Hepatocyte (in vitro differentiated cells): Measurements from ENCODE around the gene ARHGAP28. TPM values are rescaled to one million over a fixed set of nuclear protein-coding genes. Genes with fewer than 3 reads are reported as not detected.
"Not testable (repeated sequence)": the region's sequence is repeated elsewhere in the genome, so short reads cannot be mapped to it uniquely, and the experiment has no call there.

Source experiments
- DNase-seq: peaks from one replicate; pipeline ENCODE4 v3.0.0-alpha.2; 2016; ENCODE audit warnings: low spot score
- H2AFZ ChIP-seq: fragments of 200-600 bp; sonication (generic); 2 replicates; pipeline ENCODE4 v1.6.0; 2016; ENCODE audit warnings: antibody characterized with exemption, mild to moderate bottlenecking
- H3K27ac ChIP-seq: fragments of 200-600 bp; sonication (generic); 2 replicates; pipeline ENCODE4 v1.5.1; 2016; ENCODE audit warnings: mild to moderate bottlenecking
- H3K27me3 ChIP-seq: fragments of 200-600 bp; sonication (generic); 2 replicates; pipeline ENCODE4 v1.6.1; 2016
- H3K36me3 ChIP-seq: fragments of 200-600 bp; sonication (generic); replicated peaks from 2 replicates; pipeline ENCODE4 v1.5.1; 2016; ENCODE audit warnings: low read depth; ENCODE audit not compliant: insufficient read depth
- H3K4me1 ChIP-seq: fragments of 200-600 bp; sonication (generic); 2 replicates; pipeline ENCODE4 v1.5.1; 2016; ENCODE audit warnings: mild to moderate bottlenecking, moderate library complexity; ENCODE audit not compliant: insufficient read depth
- H3K4me2 ChIP-seq: fragments of 200-600 bp; sonication (generic); 2 replicates; pipeline ENCODE4 v1.6.0; 2016
- H3K4me3 ChIP-seq: fragments of 200-600 bp; sonication (generic); 2 replicates; pipeline ENCODE4 v1.5.1; 2016; ENCODE audit warnings: mild to moderate bottlenecking
- H3K79me2 ChIP-seq: fragments of 200-600 bp; sonication (generic); 2 replicates; pipeline ENCODE4 v1.6.0; 2017; ENCODE audit warnings: mild to moderate bottlenecking
- H3K9me2 ChIP-seq: fragments of 200-600 bp; sonication (generic); replicated peaks from 2 replicates; pipeline ENCODE4 v1.6.0; 2017; ENCODE audit warnings: mild to moderate bottlenecking; ENCODE audit not compliant: insufficient read depth
- H3K9me3 ChIP-seq: fragments of 200-600 bp; sonication (generic); 2 replicates; pipeline ENCODE4 v1.5.1; 2016; ENCODE audit warnings: low read depth, mild to moderate bottlenecking
- H4K20me1 ChIP-seq: fragments of 200-600 bp; sonication (generic); 2 replicates; pipeline ENCODE4 v1.6.0; 2016; ENCODE audit warnings: mild to moderate bottlenecking; ENCODE audit not compliant: insufficient read depth, poor library complexity, severe bottlenecking
- CTCF ChIP-seq: fragments of 200-600 bp; sonication (generic); IDR thresholded peaks from 2 replicates; pipeline ENCODE4 v1.5.1; 2016; ENCODE audit warnings: antibody characterized with exemption, mild to moderate bottlenecking; ENCODE audit not compliant: poor library complexity
- EZH2 ChIP-seq: fragments of 200-600 bp; sonication (generic); IDR thresholded peaks from 2 replicates; pipeline ENCODE4 v1.6.1; 2016; ENCODE audit warnings: antibody characterized with exemption, mild to moderate bottlenecking, borderline replicate concordance
- EZH2phosphoT487 ChIP-seq: fragments of 200-600 bp; sonication (generic); IDR thresholded peaks from one replicate; pipeline ENCODE4 v1.6.1; 2018; ENCODE audit warnings: antibody characterized with exemption, mild to moderate bottlenecking, low read depth, moderate library complexity; ENCODE audit not compliant: unreplicated experiment, severe bottlenecking
- WGBS: methylation state at CpG from one replicate; pipeline ENCODE4 v1.1.6; 2016; ENCODE audit warnings: low lambda C conversion rate; ENCODE audit errors: missing lambda C conversion rate; 5-methylcytosine and 5-hydroxymethylcytosine counted together
- polyA plus RNA-seq: library from polyadenylated mRNA; unstranded; fragments of >200 nt; fragmentation: Nextera tagmentation; extraction: Ambion mirVana; gene quantifications from 2 replicates; pipeline ENCODE4 v1.2.1, GENCODE V29; 2016
- total RNA-seq: library from RNA; depleted of rRNA; stranded (reverse); fragments of >200 nt; gene quantifications from 2 replicates; pipeline ENCODE4 v1.2.3, GENCODE V29; 2014

Gene ARHGAP28
- total and polyA plus RNA-seq, 2 experiments from 2014 or later, result 23.5 to 60.7 TPM

DNA sequence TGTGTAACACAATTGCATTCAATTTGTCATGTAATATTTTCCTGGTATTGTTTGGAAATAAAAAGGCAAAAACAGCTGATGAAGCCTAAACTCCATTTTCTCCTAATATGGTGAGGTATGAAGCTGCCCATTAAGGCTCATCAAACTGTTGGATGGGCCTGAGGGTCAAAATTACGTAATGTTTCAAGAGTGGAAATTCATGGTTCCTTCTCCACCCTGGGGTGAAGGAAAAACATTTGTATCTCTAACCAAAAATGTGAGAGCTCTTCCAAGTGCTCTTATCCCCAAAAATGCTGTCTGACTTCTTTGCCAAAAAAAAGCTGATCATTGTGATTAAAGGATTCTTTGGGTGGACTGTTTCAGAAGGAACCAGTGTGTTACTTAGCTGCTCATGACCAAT, 91.8 kb downstream of the ARHGAP28 start:
- H3K4me2 ChIP-seq, result no peak overlapping the region
- H2AFZ ChIP-seq, result no peak overlapping the region
- H3K36me3 ChIP-seq, result no peaks in the 10 kb centered on the region
- H3K27ac ChIP-seq, result no peak overlapping the region
- no peaks in the 10 kb centered on the region for H3K4me1 ChIP-seq
- no peaks in the 10 kb centered on the region for H3K9me3 ChIP-seq
- 96% methylated on average over 1 of the region's 1 CpG for WGBS
- no peak for DNase-seq
- no peak for TF ChIP-seq CTCF
- TF ChIP-seq EZH2, result no peak
- TF ChIP-seq EZH2phosphoT487, result no peak
- no peaks in the 10 kb centered on the region for H4K20me1 ChIP-seq
- no peaks in the 10 kb centered on the region for H3K27me3 ChIP-seq
- no peak overlapping the region for H3K4me3 ChIP-seq
- peaks cover 34% of the 10 kb centered on the region for H3K79me2 ChIP-seq
- H3K9me2 ChIP-seq, result no peaks in the 10 kb centered on the region

DNA sequence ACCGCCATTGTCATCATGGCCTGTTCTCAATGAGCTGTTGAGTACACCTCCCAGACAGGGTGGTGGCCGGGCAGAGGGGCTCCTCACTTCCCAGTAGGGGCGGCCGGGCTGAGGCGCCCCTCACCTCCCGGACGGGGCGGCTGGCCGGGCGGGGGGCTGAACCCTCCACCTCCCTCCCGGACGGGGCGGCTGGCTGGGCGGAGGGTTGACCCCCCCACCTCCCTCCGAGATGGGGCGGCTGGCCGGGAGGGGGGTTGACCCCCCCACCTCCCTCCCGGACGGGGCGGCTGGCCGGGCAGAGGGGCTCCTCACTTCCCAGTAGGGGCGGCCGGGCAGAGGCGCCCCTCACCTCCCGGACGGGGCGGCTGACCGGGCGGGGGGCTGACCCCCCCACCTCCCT, 97.6 kb downstream of the ARHGAP28 start:
- not testable (repeated sequence) for H3K9me3 ChIP-seq, H3K27ac ChIP-seq, H3K4me1 ChIP-seq, H3K4me2 ChIP-seq, H3K4me3 ChIP-seq, H3K27me3 ChIP-seq, H4K20me1 ChIP-seq, H3K9me2 ChIP-seq, H3K36me3 ChIP-seq, H2AFZ ChIP-seq, DNase-seq
- WGBS, result 94% methylated on average over 1 of the region's 29 CpGs
- peaks cover 31% of the 10 kb centered on the region for H3K79me2 ChIP-seq

GRCh38 chr18:6827566-6827965, 98.0 kb downstream of the ARHGAP28 start:
- H3K9me3 ChIP-seq, H4K20me1 ChIP-seq, H3K4me1 ChIP-seq, DNase-seq, H3K4me3 ChIP-seq, H3K27ac ChIP-seq, H3K4me2 ChIP-seq, H3K36me3 ChIP-seq, H2AFZ ChIP-seq, H3K27me3 ChIP-seq, H3K9me2 ChIP-seq: not testable (repeated sequence)
- 100% methylated on average over 15 of the region's 30 CpGs for WGBS
- H3K79me2 ChIP-seq, result peaks cover 33% of the 10 kb centered on the region

GRCh38 chr18:6830916-6831315, 101.4 kb downstream of the ARHGAP28 start:
- Histone ChIP-seq H3K79me2 (peaks cover 31% of the 10 kb centered on the region), H3K4me2 (no peak overlapping the region), H4K20me1 (no peaks in the 10 kb centered on the region), H3K4me1 (peaks cover 8% of the 10 kb centered on the region), H3K27ac (no peak overlapping the region), H3K9me2 (no peaks in the 10 kb centered on the region), H3K4me3 (no peak overlapping the region), H3K9me3 (no peaks in the 10 kb centered on the region), H2AFZ (no peak overlapping the region), H3K36me3 (no peaks in the 10 kb centered on the region), H3K27me3 (no peaks in the 10 kb centered on the region)
- no peak for DNase-seq
- 100% methylated on average over 1 of the region's 1 CpG for WGBS
- TF ChIP-seq EZH2phosphoT487 (no peak), EZH2 (no peak), CTCF (no peak)

DNA sequence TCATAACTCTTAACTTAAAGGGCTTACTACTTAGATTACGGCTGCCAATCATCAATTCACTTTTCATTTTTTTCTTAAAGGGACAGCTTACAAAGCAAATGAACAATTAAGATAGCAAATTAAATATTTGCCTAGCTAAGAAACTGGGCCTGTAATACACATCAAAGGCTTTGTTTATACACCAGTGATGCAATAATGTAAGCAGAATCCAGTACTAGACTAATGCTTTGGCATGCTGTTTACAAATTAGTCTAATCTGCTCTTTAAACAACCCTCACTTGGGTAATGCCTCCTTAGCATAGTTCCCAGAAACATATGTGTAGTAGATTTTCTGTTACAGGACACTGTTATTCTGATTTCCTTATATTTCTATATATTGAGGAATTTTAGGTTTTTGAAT, 105.8 kb downstream of the ARHGAP28 start:
- no peak for DNase-seq
- TF ChIP-seq EZH2 (no peak), EZH2phosphoT487 (no peak)
- H3K4me3 ChIP-seq, result no peak overlapping the region
- peak overlapping the region; percentile 22 for H3K4me2 ChIP-seq
- peaks cover 29% of the 10 kb centered on the region for H3K79me2 ChIP-seq
- H3K27me3 ChIP-seq, result no peaks in the 10 kb centered on the region
- no peaks in the 10 kb centered on the region for H3K9me3 ChIP-seq
- H3K9me2 ChIP-seq, result no peaks in the 10 kb centered on the region
- H3K27ac ChIP-seq, result peak overlapping the region; percentile 62
- H4K20me1 ChIP-seq, result no peaks in the 10 kb centered on the region
- H3K36me3 ChIP-seq, result no peaks in the 10 kb centered on the region
- 20% methylated on average over 1 of the region's 1 CpG for WGBS
- H2AFZ ChIP-seq, result no peak overlapping the region
- H3K4me1 ChIP-seq, result peaks cover 9% of the 10 kb centered on the region
